ENCODE measurements around the gene HOXA3. TPM values are rescaled to one million over a fixed set of nuclear protein-coding genes. Genes with fewer than 3 reads are reported as not detected.
A peak's percentile ranks its signal among the peaks of the same experiment; 100 is the strongest.

HOXA3 gene
- total and polyA plus RNA-seq, 2 of the 8 experiments (the other 6 are each of a cell fraction or from before 2014, with no cell fraction given) = not detected

GRCh38 chr7:27130540-27131389 lies 21.6 kb downstream of the HOXA3 start, which contains the start of gene HOXA4 (continued):
- no peak; the same call in 1 of the 2 replicates for TF ChIP-seq SP1 (IDR thresholded peaks at IDR 0.05; ENCODE audit: low read depth, low read length)
- no peak for TF ChIP-seq TCF12 (IDR thresholded peaks at IDR 0.05; ENCODE audit: low read depth, low read length)
- peak; percentile 38 for TF ChIP-seq ASH2L (IDR thresholded peaks at IDR 0.05; ENCODE audit: low read length)
- TF ChIP-seq CREB1 (IDR thresholded peaks at IDR 0.05) = 0 out of 2 replicates have a peak, but pooled peaks have one; percentile 45
- TF ChIP-seq RFX5 (IDR thresholded peaks at IDR 0.05; ENCODE audit: borderline replicate concordance, low read depth, low read length) = no peak
- peak; percentile 72; the same call in 1 of the 2 replicates for TF ChIP-seq KDM1A (IDR thresholded peaks at IDR 0.05; ENCODE audit: borderline replicate concordance, low read length)
- no peak for TF ChIP-seq FOSL1 (IDR thresholded peaks at IDR 0.05; ENCODE audit: insufficient read depth, low read depth, low read length)
- TF ChIP-seq KDM4A (IDR thresholded peaks at IDR 0.05; ENCODE audit: low read depth, low read length, severe bottlenecking) = peak; percentile 84
- no peak for TF ChIP-seq JUN (IDR thresholded peaks at IDR 0.05; ENCODE audit: low read depth, low read length)
- TF ChIP-seq PHF8 (conservative IDR thresholded peaks at IDR 0.05; ENCODE audit: low read depth, low read length) = 0 out of 2 replicates have a peak, but pooled peaks have one; percentile 22
- TF ChIP-seq EZH2 (IDR thresholded peaks at IDR 0.05; ENCODE audit: low read depth, low read length, severe bottlenecking) = peak; percentile 76
- TF ChIP-seq JUND (IDR thresholded peaks at IDR 0.05; ENCODE audit: low read length) = no peak
- TF ChIP-seq SIRT6 (IDR thresholded peaks at IDR 0.05; ENCODE audit: low read length) = no peak
- TF ChIP-seq ATF2 (IDR thresholded peaks at IDR 0.05; ENCODE audit: low read length) = no peak
- TF ChIP-seq CBX8 (IDR thresholded peaks at IDR 0.05; ENCODE audit: borderline replicate concordance, low read depth, low read length) = no peak
- no peak for TF ChIP-seq TAF1 (IDR thresholded peaks at IDR 0.05; ENCODE audit: low read depth, low read length)
- TF ChIP-seq MAFK (IDR thresholded peaks at IDR 0.05; ENCODE audit: low read depth, low read length) = no peak
- TF ChIP-seq, protein P1, sequence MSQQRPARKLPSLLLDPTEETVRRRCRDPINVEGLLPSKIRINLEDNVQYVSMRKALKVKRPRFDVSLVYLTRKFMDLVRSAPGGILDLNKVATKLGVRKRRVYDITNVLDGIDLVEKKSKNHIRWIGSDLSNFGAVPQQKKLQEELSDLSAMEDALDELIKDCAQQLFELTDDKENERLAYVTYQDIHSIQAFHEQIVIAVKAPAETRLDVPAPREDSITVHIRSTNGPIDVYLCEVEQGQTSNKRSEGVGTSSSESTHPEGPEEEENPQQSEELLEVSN (IDR thresholded peaks at IDR 0.05) = peak; percentile 80
- TF ChIP-seq SUZ12 (IDR thresholded peaks at IDR 0.05; ENCODE audit: low read length) = peak; percentile 92
- peak; percentile 94 for TF ChIP-seq RNF2 (IDR thresholded peaks at IDR 0.05; ENCODE audit: borderline replicate concordance, low read depth, low read length, missing control alignments, poor library complexity, severe bottlenecking)
- peak; percentile 61 for TF ChIP-seq CTBP2 (IDR thresholded peaks at IDR 0.05; ENCODE audit: borderline replicate concordance, insufficient read depth, insufficient read length, low read length)
- TF ChIP-seq CHD2 (IDR thresholded peaks at IDR 0.05; ENCODE audit: low read length) = peak; percentile 60
